ENCODE results near the gene BIN2. TPM values are rescaled to one million over a fixed set of nuclear protein-coding genes. Genes with fewer than 3 reads are reported as not detected.
A peak's percentile ranks its signal among the peaks of the same experiment; 100 is the strongest.

The BIN2 gene
- total and polyA plus RNA-seq, 10 of the 15 experiments (the other 5 are each of a cell fraction or from before 2014, with no cell fraction given): 8.6 to 42.9 (median 32.1) TPM

GRCh38 chr12:51238510-51239334, 85.3 kb downstream of the BIN2 start, which contains the start of gene DAZAP2 (continued):
- TF ChIP-seq USF1 (IDR thresholded peaks at IDR 0.05; ENCODE audit: borderline replicate concordance, extremely low read length, insufficient read depth, low read depth, low read length) (peak; percentile 87), POLR2A (IDR thresholded peaks at IDR 0.05; ENCODE audit: low read depth, low read length) (peak; percentile 93), TAF1 (IDR thresholded peaks at IDR 0.05; ENCODE audit: borderline replicate concordance, low read depth, low read length) (peak; percentile 73; the same call in 1 of the 2 replicates), BCLAF1 (IDR thresholded peaks at IDR 0.05) (no peak), SIX5 (IDR thresholded peaks at IDR 0.05; ENCODE audit: low read depth, low read length, severe bottlenecking) (peak; percentile 28), GATAD2B (conservative IDR thresholded peaks at IDR 0.05; ENCODE audit: low read depth) (peak; percentile 97), POLR2AphosphoS5 (IDR thresholded peaks at IDR 0.05; ENCODE audit: low read length) (peak; percentile 98), RUNX3 (IDR thresholded peaks at IDR 0.05; ENCODE audit: low read length) (no peak), SREBF2 (IDR thresholded peaks at IDR 0.05; ENCODE audit: low read length) (no peak), NBN (IDR thresholded peaks at IDR 0.05) (peak; percentile 90), NR2C1 (IDR thresholded peaks at IDR 0.05) (0 out of 2 replicates have a peak, but pooled peaks have one; percentile 29), HCFC1 (IDR thresholded peaks at IDR 0.05; ENCODE audit: low read length) (peak; percentile 40), TBL1XR1 (IDR thresholded peaks at IDR 0.05; ENCODE audit: low read depth, low read length) (no peak)
- TF ChIP-seq, protein P1, sequence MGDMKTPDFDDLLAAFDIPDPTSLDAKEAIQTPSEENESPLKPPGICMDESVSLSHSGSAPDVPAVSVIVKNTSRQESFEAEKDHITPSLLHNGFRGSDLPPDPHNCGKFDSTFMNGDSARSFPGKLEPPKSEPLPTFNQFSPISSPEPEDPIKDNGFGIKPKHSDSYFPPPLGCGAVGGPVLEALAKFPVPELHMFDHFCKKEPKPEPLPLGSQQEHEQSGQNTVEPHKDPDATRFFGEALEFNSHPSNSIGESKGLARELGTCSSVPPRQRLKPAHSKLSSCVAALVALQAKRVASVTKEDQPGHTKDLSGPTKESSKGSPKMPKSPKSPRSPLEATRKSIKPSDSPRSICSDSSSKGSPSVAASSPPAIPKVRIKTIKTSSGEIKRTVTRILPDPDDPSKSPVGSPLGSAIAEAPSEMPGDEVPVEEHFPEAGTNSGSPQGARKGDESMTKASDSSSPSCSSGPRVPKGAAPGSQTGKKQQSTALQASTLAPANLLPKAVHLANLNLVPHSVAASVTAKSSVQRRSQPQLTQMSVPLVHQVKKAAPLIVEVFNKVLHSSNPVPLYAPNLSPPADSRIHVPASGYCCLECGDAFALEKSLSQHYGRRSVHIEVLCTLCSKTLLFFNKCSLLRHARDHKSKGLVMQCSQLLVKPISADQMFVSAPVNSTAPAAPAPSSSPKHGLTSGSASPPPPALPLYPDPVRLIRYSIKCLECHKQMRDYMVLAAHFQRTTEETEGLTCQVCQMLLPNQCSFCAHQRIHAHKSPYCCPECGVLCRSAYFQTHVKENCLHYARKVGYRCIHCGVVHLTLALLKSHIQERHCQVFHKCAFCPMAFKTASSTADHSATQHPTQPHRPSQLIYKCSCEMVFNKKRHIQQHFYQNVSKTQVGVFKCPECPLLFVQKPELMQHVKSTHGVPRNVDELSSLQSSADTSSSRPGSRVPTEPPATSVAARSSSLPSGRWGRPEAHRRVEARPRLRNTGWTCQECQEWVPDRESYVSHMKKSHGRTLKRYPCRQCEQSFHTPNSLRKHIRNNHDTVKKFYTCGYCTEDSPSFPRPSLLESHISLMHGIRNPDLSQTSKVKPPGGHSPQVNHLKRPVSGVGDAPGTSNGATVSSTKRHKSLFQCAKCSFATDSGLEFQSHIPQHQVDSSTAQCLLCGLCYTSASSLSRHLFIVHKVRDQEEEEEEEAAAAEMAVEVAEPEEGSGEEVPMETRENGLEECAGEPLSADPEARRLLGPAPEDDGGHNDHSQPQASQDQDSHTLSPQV (IDR thresholded peaks at IDR 0.05): no peak
- TF ChIP-seq, protein P2, sequence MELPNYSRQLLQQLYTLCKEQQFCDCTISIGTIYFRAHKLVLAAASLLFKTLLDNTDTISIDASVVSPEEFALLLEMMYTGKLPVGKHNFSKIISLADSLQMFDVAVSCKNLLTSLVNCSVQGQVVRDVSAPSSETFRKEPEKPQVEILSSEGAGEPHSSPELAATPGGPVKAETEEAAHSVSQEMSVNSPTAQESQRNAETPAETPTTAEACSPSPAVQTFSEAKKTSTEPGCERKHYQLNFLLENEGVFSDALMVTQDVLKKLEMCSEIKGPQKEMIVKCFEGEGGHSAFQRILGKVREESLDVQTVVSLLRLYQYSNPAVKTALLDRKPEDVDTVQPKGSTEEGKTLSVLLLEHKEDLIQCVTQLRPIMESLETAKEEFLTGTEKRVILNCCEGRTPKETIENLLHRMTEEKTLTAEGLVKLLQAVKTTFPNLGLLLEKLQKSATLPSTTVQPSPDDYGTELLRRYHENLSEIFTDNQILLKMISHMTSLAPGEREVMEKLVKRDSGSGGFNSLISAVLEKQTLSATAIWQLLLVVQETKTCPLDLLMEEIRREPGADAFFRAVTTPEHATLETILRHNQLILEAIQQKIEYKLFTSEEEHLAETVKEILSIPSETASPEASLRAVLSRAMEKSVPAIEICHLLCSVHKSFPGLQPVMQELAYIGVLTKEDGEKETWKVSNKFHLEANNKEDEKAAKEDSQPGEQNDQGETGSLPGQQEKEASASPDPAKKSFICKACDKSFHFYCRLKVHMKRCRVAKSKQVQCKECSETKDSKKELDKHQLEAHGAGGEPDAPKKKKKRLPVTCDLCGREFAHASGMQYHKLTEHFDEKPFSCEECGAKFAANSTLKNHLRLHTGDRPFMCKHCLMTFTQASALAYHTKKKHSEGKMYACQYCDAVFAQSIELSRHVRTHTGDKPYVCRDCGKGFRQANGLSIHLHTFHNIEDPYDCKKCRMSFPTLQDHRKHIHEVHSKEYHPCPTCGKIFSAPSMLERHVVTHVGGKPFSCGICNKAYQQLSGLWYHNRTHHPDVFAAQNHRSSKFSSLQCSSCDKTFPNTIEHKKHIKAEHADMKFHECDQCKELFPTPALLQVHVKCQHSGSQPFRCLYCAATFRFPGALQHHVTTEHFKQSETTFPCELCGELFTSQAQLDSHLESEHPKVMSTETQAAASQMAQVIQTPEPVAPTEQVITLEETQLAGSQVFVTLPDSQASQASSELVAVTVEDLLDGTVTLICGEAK (IDR thresholded peaks at IDR 0.05; ENCODE audit: borderline replicate concordance): peak; percentile 70
